ENCODE measurements around the gene ISCA2. TPM values are rescaled to one million over a fixed set of nuclear protein-coding genes. Genes with fewer than 3 reads are reported as not detected.

The ISCA2 gene
- total RNA-seq, 2 donors from 2014 or later: 40.5 to 58.1 TPM

- TF ChIP-seq CTCF (conservative IDR thresholded peaks at IDR 0.05): no peak
- Histone ChIP-seq H3K4me3 (ENCODE audit: low read length) (no peak overlapping the region), H3K9ac (ENCODE audit: extremely low read depth, low read length, poor library complexity, severe bottlenecking) (no peak overlapping the region), H3K4me1 (ENCODE audit: control insufficient read depth, insufficient read depth, low read length) (peaks cover 4% of the 10 kb centered on the region), H3K27me3 (ENCODE audit: control insufficient read depth, insufficient read depth, low read length, poor library complexity, severe bottlenecking) (no peaks in the 10 kb centered on the region), H3K27ac (ENCODE audit: low read depth, low read length) (no peak overlapping the region), H3K36me3 (ENCODE audit: control insufficient read depth, insufficient read depth, low read length) (peaks cover 7% of the 10 kb centered on the region), H3K9me3 (ENCODE audit: control insufficient read depth, low read length) (no peaks in the 10 kb centered on the region)
- H3K27me3 Mint-ChIP-seq (ENCODE audit: insufficient read depth): no peaks in the 10 kb centered on the region
- no peaks in the 10 kb centered on the region for H3K9me3 Mint-ChIP-seq
- H3K36me3 Mint-ChIP-seq (ENCODE audit: low read depth): peaks cover 9% of the 10 kb centered on the region
- 86% methylated on average over 2 to 5 of the region's 5 CpGs for WGBS, 2 experiments (ENCODE audit: insufficient coverage in 1 of 2, insufficient read length in 1 of 2)
- peak overlapping the region; percentile 84 for H3K27ac Mint-ChIP-seq
- no peak for DNase-seq
- H3K4me3 Mint-ChIP-seq: no peak overlapping the region
- peaks cover 16% of the 10 kb centered on the region for H3K4me1 Mint-ChIP-seq
Measured at GRCh38 chr14:74501691-74502090, 8.1 kb downstream of the ISCA2 start.

- H3K27me3 ChIP-seq (ENCODE audit: control insufficient read depth, insufficient read depth, low read length, poor library complexity, severe bottlenecking): no peaks in the 10 kb centered on the region
- peak; percentile 87 for DNase-seq
- no peaks in the 10 kb centered on the region for H3K9me3 Mint-ChIP-seq
- H3K4me1 Mint-ChIP-seq: peaks cover 16% of the 10 kb centered on the region
- H3K4me3 Mint-ChIP-seq: no peak overlapping the region
- no peaks in the 10 kb centered on the region for H3K27me3 Mint-ChIP-seq (ENCODE audit: insufficient read depth)
- H3K9ac ChIP-seq (ENCODE audit: extremely low read depth, low read length, poor library complexity, severe bottlenecking): no peak overlapping the region
- TF ChIP-seq CTCF (conservative IDR thresholded peaks at IDR 0.05): peak; percentile 78
- no peaks in the 10 kb centered on the region for H3K9me3 ChIP-seq (ENCODE audit: control insufficient read depth, low read length)
- no peak overlapping the region for H3K4me3 ChIP-seq (ENCODE audit: low read length)
- H3K4me1 ChIP-seq (ENCODE audit: control insufficient read depth, insufficient read depth, low read length): peaks cover 4% of the 10 kb centered on the region
- WGBS, 2 experiments (ENCODE audit: insufficient coverage in 1 of 2, insufficient read length in 1 of 2): 84 to 88% methylated on average over 16 to 21 of the region's 21 CpGs
- H3K36me3 ChIP-seq (ENCODE audit: control insufficient read depth, insufficient read depth, low read length): peaks cover 7% of the 10 kb centered on the region
- H3K27ac ChIP-seq (ENCODE audit: low read depth, low read length): no peak overlapping the region
- H3K27ac Mint-ChIP-seq: no peak overlapping the region
- peaks cover 8% of the 10 kb centered on the region for H3K36me3 Mint-ChIP-seq (ENCODE audit: low read depth)
Measured at GRCh38 chr14:74502236-74503019, 8.9 kb downstream of the ISCA2 start.

- TF ChIP-seq CTCF (conservative IDR thresholded peaks at IDR 0.05): no peak
- no peak overlapping the region for H3K27ac ChIP-seq (ENCODE audit: low read depth, low read length)
- peaks cover under 1% of the 10 kb centered on the region for H3K27me3 Mint-ChIP-seq (ENCODE audit: insufficient read depth)
- no peaks in the 10 kb centered on the region for H3K27me3 ChIP-seq (ENCODE audit: control insufficient read depth, insufficient read depth, low read length, poor library complexity, severe bottlenecking)
- H3K4me1 Mint-ChIP-seq: peaks cover 18% of the 10 kb centered on the region
- no peak overlapping the region for H3K9ac ChIP-seq (ENCODE audit: extremely low read depth, low read length, poor library complexity, severe bottlenecking)
- no peaks in the 10 kb centered on the region for H3K9me3 Mint-ChIP-seq
- H3K36me3 Mint-ChIP-seq (ENCODE audit: low read depth): peaks cover 3% of the 10 kb centered on the region
- no peak overlapping the region for H3K4me3 Mint-ChIP-seq
- DNase-seq: no peak
- no peak overlapping the region for H3K4me3 ChIP-seq (ENCODE audit: low read length)
- peaks cover 3% of the 10 kb centered on the region for H3K36me3 ChIP-seq (ENCODE audit: control insufficient read depth, insufficient read depth, low read length)
- peaks cover 4% of the 10 kb centered on the region for H3K4me1 ChIP-seq (ENCODE audit: control insufficient read depth, insufficient read depth, low read length)
- H3K27ac Mint-ChIP-seq: no peak overlapping the region
- no peaks in the 10 kb centered on the region for H3K9me3 ChIP-seq (ENCODE audit: control insufficient read depth, low read length)
- WGBS, 2 experiments (ENCODE audit: insufficient coverage in 1 of 2, insufficient read length in 1 of 2): 93 to 94% methylated on average over 7 to 14 of the region's 14 CpGs
Measured at GRCh38 chr14:74503291-74503937, 9.8 kb downstream of the ISCA2 start.

Measured in endodermal cell (in vitro differentiated cells).